ENCODE data around the gene ZNF414. TPM values are rescaled to one million over a fixed set of nuclear protein-coding genes. Genes with fewer than 3 reads are reported as not detected.

The ZNF414 gene
- total and polyA plus RNA-seq, 10 of the 15 experiments (the other 5 are each of a cell fraction or from before 2014, with no cell fraction given) = 0.16 to 23.7 (median 5.3) TPM; not detected in 1

GRCh38 chr19:8513687-8514504, at the start of gene ZNF414 (continued):
- 0 out of 2 replicates have a peak, but pooled peaks have one; percentile 26 for TF ChIP-seq ZNF592 (IDR thresholded peaks at IDR 0.05)
- no peak for TF ChIP-seq REST (IDR thresholded peaks at IDR 0.05; ENCODE audit: low read depth, low read length)
- no peak for TF ChIP-seq CTCF (IDR thresholded peaks at IDR 0.05 in 2 of 3, conservative IDR thresholded peaks at IDR 0.05 in 1 of 3; ENCODE audit: control insufficient read depth in 2 of 3, extremely low read depth in 1 of 3, insufficient read depth in 1 of 3, low read depth in 3 of 3, low read length in 3 of 3)
- TF ChIP-seq NRF1 (conservative IDR thresholded peaks at IDR 0.05; ENCODE audit: low read depth, low read length) = peak; percentile 35; the same call in 1 of the 2 replicates
- no peak for TF ChIP-seq IKZF2 (IDR thresholded peaks at IDR 0.05)
- TF ChIP-seq YY1 (IDR thresholded peaks at IDR 0.05; ENCODE audit: low read depth, low read length) = peak; percentile 96
- TF ChIP-seq SKIL (IDR thresholded peaks at IDR 0.05; ENCODE audit: low read depth, poor library complexity, severe bottlenecking) = no peak
- TF ChIP-seq SREBF1 (IDR thresholded peaks at IDR 0.05; ENCODE audit: low read length) = no peak
- no peak for TF ChIP-seq CUX1 (IDR thresholded peaks at IDR 0.05; ENCODE audit: insufficient replicate concordance, low read depth, low read length)

Data from GM12878 (cell line).